Gastroesophageal sphincter (tissue), 4 donors: ENCODE results near the gene RAC2. TPM values are rescaled to one million over a fixed set of nuclear protein-coding genes. Genes with fewer than 3 reads are reported as not detected.

Experiments used
- ATAC-seq: fragments of 150-250 bp; one replicate; pipeline ENCODE4 v1.9.1; 2016; ENCODE audit warnings: mild to moderate bottlenecking, moderate library complexity
- H3K27ac ChIP-seq, 4 donors: fragments of 200-600 bp; sonication (generic) in 3 of 4; 1 replicate in 3 of 4; 2 replicates in 1 of 4; pipeline ENCODE4 v1.5.1; 2016 to 2019
- H3K27me3 ChIP-seq: fragments of 200-600 bp; sonication (generic); one replicate; pipeline ENCODE4 v1.5.1; 2019
- H3K36me3 ChIP-seq, 2 donors: fragments of 200-600 bp; sonication (generic); one replicate each; pipeline ENCODE4 v1.5.1; 2019; ENCODE audit warnings: control low read depth in 1 of 2
- H3K4me1 ChIP-seq, 3 donors: fragments of 200-600 bp; sonication (generic); 1 replicate in 2 of 3; 2 replicates in 1 of 3; pipeline ENCODE4 v1.5.1; 2016 to 2019; ENCODE audit warnings: control low read depth in 2 of 3
- H3K4me3 ChIP-seq, 2 donors: fragments of 200-600 bp; sonication (generic); one replicate each; pipeline ENCODE4 v1.5.1; 2019; ENCODE audit warnings: mild to moderate bottlenecking in 1 of 2, moderate library complexity in 1 of 2
- H3K9me3 ChIP-seq, 3 donors: fragments of 200-600 bp; sonication (generic); one replicate each; pipeline ENCODE4 v1.5.1; 2017 to 2019; ENCODE audit warnings: control low read depth in 2 of 3
- CTCF ChIP-seq, 4 experiments: fragments of 200-600 bp in 2 of 4; fragments of 450-650 bp in 2 of 4; sonication (generic) in 1 of 4; IDR thresholded peaks; one replicate each; pipeline ENCODE4 v1.5.1; 2017 to 2019; ENCODE audit warnings: antibody characterized with exemption in 4 of 4, mild to moderate bottlenecking in 2 of 4, moderate library complexity in 2 of 4
- EP300 ChIP-seq: sonication (generic); formaldehyde crosslinking; IDR thresholded peaks from one replicate; pipeline ENCODE4 v1.6.1; 2017; ENCODE audit warnings: antibody characterized with exemption, mild to moderate bottlenecking
- POLR2A ChIP-seq, 2 donors: fragments of 450-650 bp; IDR thresholded peaks; one replicate each; pipeline ENCODE4 v1.6.1; 2017; ENCODE audit warnings: antibody characterized with exemption in 2 of 2, mild to moderate bottlenecking in 2 of 2, moderate library complexity in 1 of 2
- POLR2AphosphoS5 ChIP-seq: sonication (generic); formaldehyde crosslinking; IDR thresholded peaks from one replicate; pipeline ENCODE4 v1.6.1; 2017; ENCODE audit warnings: antibody characterized with exemption
- WGBS, 2 donors: methylation state at CpG; one replicate each; pipeline ENCODE4 v1.1.5; 2018; ENCODE audit warnings: low coverage in 1 of 2; 5-methylcytosine and 5-hydroxymethylcytosine counted together
- small RNA-seq, 4 donors: library from RNA; depleted of rRNA; stranded (forward); fragments of <200 nt; gene quantifications; one replicate each; pipeline ENCODE3, GENCODE V24; 2016
- total RNA-seq, 4 donors: library from RNA; depleted of rRNA; stranded (reverse); fragments of >200 nt; gene quantifications; one replicate each; pipeline ENCODE4 v1.1.0, GENCODE V29; 2016

Gene RAC2
- total RNA-seq, 4 donors from 2014 or later: 2.0 to 11.3 (median 6.4) TPM

- Histone ChIP-seq H3K27me3 (no peaks in the 10 kb centered on the region), H3K4me1 (peaks cover 0 to 38% (median 25%) of the 10 kb centered on the region in 3 donors), H3K27ac (peak overlapping the region in 3 of 4 donors; percentile 25 to 57 (median 57)), H3K9me3 (no peaks in the 10 kb centered on the region), H3K36me3 (peaks cover 0 to 5% of the 10 kb centered on the region in 2 donors), H3K4me3 (no peak overlapping the region)
- TF ChIP-seq EP300 (no peak), POLR2A (IDR thresholded peaks at IDR 0.05) (no peak), CTCF (IDR thresholded peaks at IDR 0.05) (no peak), POLR2AphosphoS5 (no peak)
- ATAC-seq: no peak
- WGBS, 2 donors: 68 to 89% methylated on average over 3 to 4 of the region's 5 CpGs
Observed at GRCh38 chr22:37177221-37177620, 66.8 kb downstream of the RAC2 start.

DNA sequence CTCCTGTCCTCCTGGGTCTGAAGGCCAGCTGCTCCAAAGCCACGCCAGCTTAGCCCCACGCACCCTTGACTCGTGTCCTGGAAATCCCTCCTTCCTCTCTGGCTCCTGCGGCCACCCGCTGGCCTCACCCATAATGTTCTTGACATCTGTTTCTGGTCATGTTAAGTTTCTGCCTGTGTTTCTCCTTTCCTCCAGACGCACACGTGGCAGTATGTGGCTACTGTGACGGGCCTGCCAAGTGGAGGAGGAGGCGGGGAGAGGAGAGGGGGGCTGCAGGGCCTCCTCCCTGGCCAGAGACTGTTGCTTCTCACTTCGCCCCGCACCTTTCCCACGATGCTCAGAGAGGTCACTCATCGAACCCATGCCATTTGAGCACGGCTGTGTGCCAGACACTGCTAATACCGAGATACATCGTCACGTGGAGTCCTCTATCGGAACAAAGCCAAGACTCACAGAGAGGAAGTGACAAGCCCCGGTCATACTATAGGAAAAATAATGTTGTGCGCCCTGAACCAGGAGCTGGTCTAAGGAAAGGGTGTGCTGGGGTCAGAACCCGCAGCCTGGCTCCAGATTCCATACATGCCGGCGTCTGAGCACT, 67.5 kb downstream of the RAC2 start:
- Histone ChIP-seq H3K9me3 (no peaks in the 10 kb centered on the region), H3K36me3 (no peaks in the 10 kb centered on the region), H3K4me3 (peak overlapping the region in 1 of 2 donors; percentile 11), H3K27ac (peak overlapping the region in 3 of 4 donors; percentile 25 to 57 (median 57)), H3K4me1 (peaks cover 0 to 38% (median 25%) of the 10 kb centered on the region in 3 donors), H3K27me3 (no peaks in the 10 kb centered on the region)
- 7 to 40% methylated on average over 1 to 22 of the region's 23 CpGs for WGBS, 2 donors
- peak; percentile 83 for ATAC-seq
- TF ChIP-seq POLR2AphosphoS5 (peak; percentile 59), EP300 (no peak), CTCF (IDR thresholded peaks at IDR 0.05) (peak in 1 of 4 experiments; percentile 15)

DNA sequence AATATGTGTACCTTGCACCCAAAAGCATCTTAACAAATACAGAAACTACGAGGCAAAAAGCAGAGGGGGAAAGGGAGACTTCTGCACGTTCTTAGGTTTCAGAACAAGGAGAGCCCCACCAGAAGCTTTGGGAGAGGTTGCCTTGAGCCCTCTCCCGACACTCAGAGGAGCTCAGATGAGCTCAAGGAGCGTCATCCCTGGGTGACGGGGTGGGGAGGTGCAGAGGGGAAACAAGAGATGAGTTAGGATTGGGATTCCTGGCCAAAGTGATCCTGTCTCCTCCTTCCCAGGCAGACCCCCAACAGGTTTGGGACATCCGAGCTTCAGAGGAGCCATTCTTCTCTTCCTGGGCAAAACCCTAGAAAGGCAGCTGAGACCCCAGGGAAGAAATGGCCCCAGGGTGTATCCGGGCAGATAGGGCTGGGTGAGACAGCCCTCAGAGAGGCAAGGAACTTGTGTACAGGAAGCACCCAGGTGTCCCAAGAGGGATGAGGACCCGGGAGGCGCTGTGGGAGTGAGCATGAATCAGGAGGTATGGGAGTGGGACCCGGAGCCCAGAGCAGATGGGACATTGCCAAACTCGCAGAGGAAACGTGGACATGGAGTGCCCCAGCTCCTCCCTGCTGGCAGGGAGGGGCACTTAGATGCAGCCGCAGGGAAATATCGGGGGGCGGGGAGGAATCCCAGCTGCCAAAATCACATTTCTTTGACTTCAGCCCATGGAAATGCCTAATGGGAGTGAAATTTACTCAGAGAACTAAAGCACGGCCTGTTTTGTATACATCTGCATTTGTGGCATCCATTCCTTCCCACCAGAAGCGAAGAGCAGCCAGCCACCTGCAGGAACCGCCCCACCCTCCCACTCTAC, 68.4 kb downstream of the RAC2 start:
- peaks cover 0 to 38% (median 25%) of the 10 kb centered on the region in 3 donors for H3K4me1 ChIP-seq
- H3K27me3 ChIP-seq: peaks cover 4% of the 10 kb centered on the region
- peak overlapping the region in 3 of 4 donors; percentile 25 to 57 (median 57) for H3K27ac ChIP-seq
- ATAC-seq: no peak
- no peaks in the 10 kb centered on the region for H3K36me3 ChIP-seq
- WGBS, 2 donors: 66 to 79% methylated on average over 2 to 7 of the region's 18 CpGs
- no peak overlapping the region for H3K4me3 ChIP-seq
- no peaks in the 10 kb centered on the region for H3K9me3 ChIP-seq
- TF ChIP-seq EP300 (no peak), CTCF (IDR thresholded peaks at IDR 0.05) (no peak), POLR2A (IDR thresholded peaks at IDR 0.05) (no peak), POLR2AphosphoS5 (no peak)

Small RNA genes lying within 50 kb of the gene (small RNA-seq; reads per million reads assigned to genes)
- gene Z82188.1: 0 reads per million in 4 donors

Other genes with a start within 250 kb of the RAC2 start
- 10 to 100 TPM; 19.1 to 38.7 (median 31.7) TPM for gene TST, start 224.8 kb downstream of the RAC2 start, total RNA-seq
- gene MPST, start 224.5 kb downstream of the RAC2 start, total RNA-seq: 100 to 1,000 TPM; 102 to 144 (median 113) TPM
- gene KCTD17, start 192.5 kb downstream of the RAC2 start, total RNA-seq: 10 to 100 TPM; 23.3 to 33.2 (median 29.3) TPM
- gene TMPRSS6, start 134.6 kb downstream of the RAC2 start, total RNA-seq: not detected
- 1 to 10 TPM in 1 of 4 donors, under 1 TPM in 3; 0.07 to 3.1 (median 0.29) TPM for gene IL2RB, start 94.4 kb downstream of the RAC2 start, total RNA-seq
- gene C1QTNF6, start 56.0 kb downstream of the RAC2 start, total RNA-seq: 1 to 10 TPM in 2 of 4 donors, under 1 TPM in 2; 0.69 to 1.6 (median 1.1) TPM
- gene SSTR3, start 31.8 kb downstream of the RAC2 start, total RNA-seq: not detected
- 10 to 100 TPM in 2 of 4 donors, 1 to 10 TPM in 2; 4.2 to 21.3 (median 9.3) TPM for gene CYTH4, start 38.2 kb upstream of the RAC2 start, total RNA-seq
- under 1 TPM in 3 of 4 donors, not detected in 1; under 0.01 to 0.19 (median 0.16) TPM for gene ELFN2, start 183.2 kb upstream of the RAC2 start, total RNA-seq
- gene MFNG, start 242.1 kb upstream of the RAC2 start, total RNA-seq: 10 to 100 TPM in 3 of 4 donors, 1 to 10 TPM in 1; 6.4 to 14.6 (median 12.1) TPM